Psoas muscle (tissue), 8 donors: ENCODE results near the gene CLIP3. TPM values are rescaled to one million over a fixed set of nuclear protein-coding genes. Genes with fewer than 3 reads are reported as not detected.

ENCODE experiments used
- ATAC-seq, 4 donors: fragments of 200-7000 bp; cut with Tn5 transposase; one replicate each; pipeline ENCODE4 v1.9.1; 2020; ENCODE audit warnings: moderate library complexity in 3 of 4, mild to moderate bottlenecking in 2 of 4
- DNase-seq, 2 donors: peaks; one replicate each; pipeline ENCODE4 v3.0.0-alpha.2; 2020
- H3K27ac ChIP-seq: fragments of 200-600 bp; one replicate; pipeline ENCODE4 v1.8.0; 2022
- H3K27me3 ChIP-seq, 3 donors: fragments of 200-600 bp in 1 of 3; one replicate each; pipeline versions ENCODE4 v1.6.1 to v1.8.0; 2013 to 2022; ENCODE audit warnings: low read length in 2 of 3, mild to moderate bottlenecking in 2 of 3, moderate library complexity in 1 of 3; ENCODE audit not compliant: insufficient read depth in 3 of 3
- H3K36me3 ChIP-seq, 2 donors: fragments of 200-600 bp in 1 of 2; one replicate each; pipeline versions ENCODE4 v1.6.1 to v1.8.0; 2013 to 2022; ENCODE audit warnings: low read depth in 1 of 2, mild to moderate bottlenecking in 1 of 2, moderate library complexity in 1 of 2; ENCODE audit not compliant: insufficient read depth in 1 of 2
- H3K4me1 ChIP-seq: fragments of 200-600 bp; one replicate; pipeline ENCODE4 v1.8.0; 2022
- H3K4me3 ChIP-seq: fragments of 200-600 bp; one replicate; pipeline ENCODE4 v1.8.0; 2022; ENCODE audit warnings: mild to moderate bottlenecking
- H3K9me3 ChIP-seq: fragments of 200-600 bp; one replicate; pipeline ENCODE4 v1.8.0; 2022
- CTCF ChIP-seq: fragments of 200-600 bp; IDR thresholded peaks from one replicate; pipeline ENCODE4 v1.8.0; 2022; ENCODE audit warnings: antibody characterized with exemption
- WGBS, 3 donors: extraction: QIAGEN DNeasy Blood & Tissue Kit; methylation state at CpG; one replicate each; pipeline versions ENCODE4 v1.1.6 to v1.1.7; 2013; 5-methylcytosine and 5-hydroxymethylcytosine counted together
- intact Hi-C, 2 donors: fragments of 100-400 bp; cut with DNase I; formaldehyde crosslinking; loops; one replicate each; pipeline versions ENCODE4 v1.11.0 to v1.14.2; 2022
- polyA plus RNA-seq, 3 donors: library from polyadenylated mRNA; stranded (reverse); fragments of 200-250 nt; gene quantifications; one replicate each; pipeline ENCODE4 v1.2.3, GENCODE V29; 2013
- total RNA-seq, 4 donors: library from RNA; stranded (reverse); fragmentation: NEBNext Ultra II Directional in 2 of 4; extraction: Animal tissue kit (Norgen Biotek cat#: 25700) in 2 of 4; gene quantifications; one replicate each; pipeline versions ENCODE4 v1.2.1 to v1.2.4, GENCODE V29; 2021 to 2023
- donor health status: healthy with polysubstance abuse.
- donor health status: DM: no; HTN: no; CAD: no; lungs with moderate emphysema.
- donor health status: Bipolar disorder and iron deficiency.
- donor health status: healthy.
- donor health status: DM: yes; HTN: yes; CAD: no.
- donor health status: DM: no; HTN: no; CAD: no.
- donor health status: DM: no; HTN: no; CAD: no.
- donor health status: DM: yes; HTN: yes; CAD: no.

The CLIP3 gene
- total and polyA plus RNA-seq, 7 donors: 0.51 to 3.9 (median 1.2) TPM

GRCh38 chr19:36003284-36003683 is 29.4 kb downstream of the CLIP3 start:
- no peaks in the 10 kb centered on the region for H3K9me3 ChIP-seq
- no peak overlapping the region for H3K27ac ChIP-seq
- no peaks in the 10 kb centered on the region for H3K27me3 ChIP-seq
- ATAC-seq: no peak
- intact Hi-C loops: no loop called here
- TF ChIP-seq CTCF: no peak
- no peak for DNase-seq
- H3K4me3 ChIP-seq: no peak overlapping the region
- peaks cover 6% of the 10 kb centered on the region for H3K4me1 ChIP-seq
- peaks cover 0 to 22% of the 10 kb centered on the region in 2 donors for H3K36me3 ChIP-seq
- WGBS, 3 donors: 92 to 95% (median 93%) methylated on average over 4 of the region's 4 CpGs

- H3K4me1 ChIP-seq: peaks cover 10% of the 10 kb centered on the region
- H3K27me3 ChIP-seq: no peaks in the 10 kb centered on the region
- no peaks in the 10 kb centered on the region for H3K9me3 ChIP-seq
- DNase-seq: no peak
- no peak overlapping the region for H3K4me3 ChIP-seq
- ATAC-seq: no peak
- H3K36me3 ChIP-seq: peaks cover 0 to 38% of the 10 kb centered on the region in 2 donors
- H3K27ac ChIP-seq: no peak overlapping the region
- intact Hi-C loops: no loop called here
- TF ChIP-seq CTCF: no peak
- WGBS, 3 donors: 95 to 99% (median 95%) methylated on average over 3 of the region's 3 CpGs
Observed at GRCh38 chr19:36001605-36002004, 31.1 kb downstream of the CLIP3 start.

GRCh38 chr19:35996777-35997176 is 35.9 kb downstream of the CLIP3 start:
- 85 to 88% (median 86%) methylated on average over 8 of the region's 8 CpGs for WGBS, 3 donors
- DNase-seq (no peak), ATAC-seq (no peak)
- intact Hi-C loops: loop anchor here in 1 of 2 donors (10.0 kb wide), 1 partner anchor 118 kb away; the partner anchor contains the start of genes OVOL3, POLR2I and TBCB
- H3K36me3 ChIP-seq: peaks cover 0 to 32% of the 10 kb centered on the region in 2 donors
- H3K4me3 ChIP-seq: peak overlapping the region; percentile 97
- no peak overlapping the region for H3K27ac ChIP-seq
- no peaks in the 10 kb centered on the region for H3K9me3 ChIP-seq
- no peak for TF ChIP-seq CTCF
- H3K4me1 ChIP-seq: peaks cover 26% of the 10 kb centered on the region
- no peaks in the 10 kb centered on the region for H3K27me3 ChIP-seq

GRCh38 chr19:35995048-35995993 is 37.4 kb downstream of the CLIP3 start, which contains the start of gene SDHAF1:
SDHAF1 (plus strand) TSS chr19:35995188; CDS start chr19:35995275, 87 bp downstream.
- no peak for TF ChIP-seq CTCF
- DNase-seq: peak; percentile 98 to 99
- Histone ChIP-seq H3K27ac (peak within 1 kb of the TSS; percentile 92), H3K27me3 (no peaks in the 10 kb centered on the region), H3K4me3 (peak within 1 kb of the TSS; percentile 97), H3K36me3 (peaks cover 0 to 22% of the 10 kb centered on the region in 2 donors), H3K4me1 (peaks cover 26% of the 10 kb centered on the region), H3K9me3 (no peaks in the 10 kb centered on the region)
- WGBS, 3 donors: 0 to 1% (median 1%) methylated on average over 86 to 97 of the region's 97 CpGs
- intact Hi-C loops: loop anchor here in 1 of 2 donors (2.0 to 10.0 kb wide), 2 partner anchors 59 to 119 kb away; partner anchors contain the start of genes OVOL3, POLR2I, TBCB and THAP8
- ATAC-seq: peak; percentile 94 to 98 (median 97)
